SK-N-SH (cell line): ENCODE results near the gene PNMA3.

Experiments
- CTCF ChIP-seq: fragments of 200-600 bp; sonication (generic); IDR thresholded peaks from 2 replicates; pipeline ENCODE4 v1.6.1; 2017; ENCODE audit warnings: antibody characterized with exemption, mild to moderate bottlenecking, moderate library complexity
- EP300 ChIP-seq, 2 experiments: IDR thresholded peaks; 2 replicates each; pipeline versions ENCODE4 v1.4.0 to v1.6.1; 2012; ENCODE audit warnings: borderline replicate concordance in 1 of 2, low read depth in 1 of 2, low read length in 1 of 2
- FOXM1 ChIP-seq: IDR thresholded peaks from 2 replicates; pipeline ENCODE4 v1.4.0; 2012; ENCODE audit warnings: low read depth, mild to moderate bottlenecking
- PBX3 ChIP-seq: IDR thresholded peaks from 2 replicates; pipeline ENCODE4; 2012
- POLR2AphosphoS5 ChIP-seq: IDR thresholded peaks from 2 replicates; pipeline ENCODE4 v1.6.1; 2012; ENCODE audit warnings: low read depth, low read length
- RAD21 ChIP-seq: IDR thresholded peaks from 2 replicates; pipeline ENCODE4 v1.6.1; 2012; ENCODE audit warnings: mild to moderate bottlenecking, low read length
- RFX5 ChIP-seq: IDR thresholded peaks from 2 replicates; pipeline ENCODE4 v1.6.1; 2012; ENCODE audit warnings: mild to moderate bottlenecking, improper control_type of control experiment, low read length
- SIN3A ChIP-seq: IDR thresholded peaks from 2 replicates; pipeline ENCODE4 v1.6.1; 2012; ENCODE audit warnings: low read depth, mild to moderate bottlenecking, low read length, moderate library complexity, borderline replicate concordance
- TCF12 ChIP-seq: IDR thresholded peaks from 2 replicates; pipeline ENCODE4 v1.4.0; 2012
- YY1 ChIP-seq: IDR thresholded peaks from 2 replicates; pipeline ENCODE4 v1.4.0; 2012; ENCODE audit warnings: low read depth, mild to moderate bottlenecking

GRCh38 chrX:153059191-153060094 is 3.2 kb downstream of the PNMA3 start:
- no peak for TF ChIP-seq EP300 (IDR thresholded peaks at IDR 0.05; ENCODE audit: borderline replicate concordance in 1 of 2, low read depth in 1 of 2, low read length in 1 of 2)
- TF ChIP-seq SIN3A = no peak
- no peak for TF ChIP-seq TCF12
- no peak for TF ChIP-seq CTCF
- no peak for TF ChIP-seq RFX5
- TF ChIP-seq RAD21 = no peak
- no peak for TF ChIP-seq YY1
- TF ChIP-seq PBX3 = no peak
- TF ChIP-seq POLR2AphosphoS5 = no peak
- TF ChIP-seq FOXM1 = no peak
